HG02798 (cell line): ENCODE data around the gene FAM217B.

Experiments
- ATAC-seq: cut with Tn5 transposase; IDR thresholded peaks from one replicate; pipeline ENCODE4 v1.9.1; 2021; ENCODE audit warnings: mild to moderate bottlenecking; ENCODE audit not compliant: unreplicated experiment, poor library complexity

FAM217B gene

DNA sequence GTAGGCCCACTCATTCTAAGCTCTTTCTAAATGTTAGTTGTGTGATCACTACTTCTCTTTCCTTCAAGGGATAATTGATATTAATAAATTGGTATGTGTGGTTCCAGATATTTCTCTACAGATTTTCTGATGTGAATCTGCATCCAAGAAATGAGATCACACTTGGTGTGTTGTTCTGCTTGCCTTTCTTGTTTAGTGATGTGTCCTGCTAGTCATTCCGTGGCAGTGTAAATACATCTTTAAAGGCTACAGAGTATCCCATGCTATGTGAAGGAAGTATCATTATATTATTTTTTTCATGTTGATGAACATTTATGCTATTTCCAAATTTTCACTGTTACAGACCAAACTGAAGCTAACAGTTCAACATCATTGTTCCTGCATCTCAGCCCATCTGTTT, 31.2 kb downstream of the FAM217B start:
- ATAC-seq, result no peak

DNA sequence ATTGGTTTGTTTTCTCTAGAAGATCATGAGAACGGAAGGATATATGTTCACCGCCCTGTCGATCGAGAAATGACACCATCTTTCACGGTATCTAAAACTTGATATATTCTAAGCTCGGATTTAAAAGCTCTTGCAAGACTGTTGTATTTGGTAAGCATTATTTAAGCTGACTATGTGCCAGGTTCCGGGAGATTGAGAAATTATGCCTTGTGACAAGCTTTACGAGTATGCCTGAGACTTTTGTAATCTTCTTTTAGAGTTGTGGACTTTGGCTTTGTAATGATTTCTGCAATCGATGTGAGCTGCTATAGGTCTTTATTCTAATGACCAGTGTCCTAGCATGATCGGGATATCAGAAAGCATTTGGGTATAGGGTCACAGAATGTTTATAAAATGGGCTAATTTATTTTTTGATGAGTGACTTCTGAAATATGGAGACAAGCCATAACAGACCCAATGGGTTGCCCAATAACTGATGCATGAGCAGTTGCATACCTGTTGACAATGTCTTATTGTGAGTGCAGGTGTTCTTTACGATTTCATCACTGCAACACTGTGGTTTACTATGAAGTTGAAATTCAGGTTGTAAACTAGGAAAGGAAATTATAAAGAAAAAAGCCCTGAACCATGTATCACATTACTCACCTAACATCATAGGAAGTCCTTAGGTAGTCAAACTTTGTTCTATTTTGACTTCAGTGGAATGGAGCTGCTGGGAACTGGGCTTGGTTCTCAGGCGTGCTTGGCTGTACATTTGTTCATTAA, 32.0 kb downstream of the FAM217B start:
- ATAC-seq, result no peak

DNA sequence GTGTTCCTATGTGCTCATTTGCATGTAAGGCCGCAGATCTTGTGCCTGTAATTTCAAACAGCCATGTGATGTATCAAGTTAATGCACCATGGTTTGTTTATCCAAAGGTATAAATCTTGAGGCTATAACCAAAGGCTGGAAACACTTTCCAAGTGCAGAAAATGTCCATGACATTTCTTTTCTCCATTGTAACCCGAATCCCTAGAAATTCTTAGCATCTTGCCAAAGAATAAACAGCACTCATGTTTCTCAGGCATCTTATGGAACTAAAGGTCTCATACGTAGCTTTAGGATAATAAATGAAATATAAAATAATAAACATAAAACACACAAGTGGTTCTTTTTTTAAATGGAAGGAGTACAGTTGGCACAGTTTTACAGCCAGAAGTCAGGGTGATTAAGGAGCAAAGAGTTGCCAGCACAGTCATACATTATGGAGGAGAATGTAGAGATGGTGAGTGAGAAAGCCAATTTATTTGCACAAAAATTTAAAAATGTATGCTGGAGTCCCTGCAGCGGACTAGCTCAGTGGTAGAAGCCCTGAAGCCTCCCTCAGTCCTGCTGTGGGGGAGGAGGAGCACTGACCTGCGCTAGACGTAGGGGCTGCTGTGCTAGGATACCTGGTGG, 36.1 kb downstream of the FAM217B start:
- no peak for ATAC-seq

DNA sequence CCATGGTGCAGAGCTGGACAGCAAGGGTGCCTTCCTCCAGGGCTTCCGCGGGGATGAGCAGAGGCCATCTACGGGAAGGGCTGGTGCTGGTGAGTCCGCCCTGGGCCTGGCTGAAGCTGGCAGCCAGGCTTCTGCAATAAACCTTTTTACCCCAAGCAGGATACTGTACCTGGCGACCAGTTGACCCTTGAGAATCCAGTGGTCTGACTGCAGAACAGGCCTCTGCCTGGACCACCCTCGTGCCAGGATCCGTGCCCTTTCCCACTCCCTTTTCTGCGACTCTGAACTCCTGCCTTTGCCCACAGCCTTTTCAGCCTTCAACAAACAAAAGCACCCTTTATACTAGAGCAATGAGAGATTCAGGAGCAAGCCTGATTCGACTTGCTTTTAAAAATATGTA, 36.9 kb downstream of the FAM217B start:
- no peak for ATAC-seq

DNA sequence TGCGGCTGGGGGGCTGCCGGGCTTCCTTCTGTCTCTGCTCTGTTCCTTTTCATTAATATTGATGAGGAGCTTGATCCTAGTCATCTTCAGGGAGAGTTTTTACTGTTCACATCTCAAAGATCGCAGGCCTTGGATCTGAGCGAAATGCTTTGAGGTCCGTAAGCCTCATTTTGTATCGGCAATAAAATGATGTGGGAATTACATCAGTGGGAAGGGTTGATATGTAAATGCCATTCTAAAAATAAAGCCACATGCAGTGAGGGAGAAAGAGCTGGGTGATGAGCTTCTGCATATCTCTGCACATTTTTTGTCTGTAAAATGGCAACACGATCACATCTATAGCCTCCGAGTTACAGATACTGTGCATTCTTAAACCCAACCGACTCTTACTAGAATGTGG, 42.9 kb downstream of the FAM217B start:
- ATAC-seq, result no peak

DNA sequence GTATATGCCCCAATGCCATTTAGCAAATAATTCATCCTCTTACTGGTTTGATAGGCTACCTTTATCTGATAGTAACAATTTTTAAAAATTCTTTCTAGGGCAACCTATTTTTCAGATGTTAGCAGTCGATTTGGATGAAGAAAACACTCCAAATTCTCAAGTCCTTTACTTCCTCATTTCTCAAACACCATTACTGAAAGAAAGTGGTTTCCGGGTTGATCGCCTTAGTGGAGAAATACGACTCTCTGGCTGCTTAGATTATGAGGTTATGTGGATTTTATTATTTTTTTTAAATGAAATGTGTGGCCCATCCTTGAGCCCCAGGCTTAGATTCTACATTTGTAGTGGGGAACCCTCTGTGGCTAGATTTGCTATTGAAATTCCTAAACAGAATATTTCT, 44.4 kb downstream of the FAM217B start:
- no peak for ATAC-seq

DNA sequence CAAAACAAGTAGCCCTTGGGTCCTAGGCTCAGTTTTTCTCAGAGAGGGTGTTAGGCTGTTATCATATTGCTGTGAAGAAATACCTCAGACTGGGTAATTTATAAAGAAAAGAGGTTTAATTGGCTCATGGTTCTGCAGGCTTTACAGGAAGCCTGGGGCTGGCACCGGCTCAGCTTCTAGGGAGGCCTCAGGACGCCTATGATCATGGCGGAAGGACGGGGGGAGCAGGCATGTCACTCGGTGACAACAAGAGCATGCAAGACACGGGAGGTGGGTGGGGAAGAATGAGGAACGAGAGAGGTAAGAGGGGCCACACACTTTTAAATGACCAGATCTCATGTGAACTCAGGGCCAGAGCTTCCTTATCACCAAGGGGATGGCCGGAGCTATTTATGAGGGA, 45.0 kb downstream of the FAM217B start:
- no peak for ATAC-seq

DNA sequence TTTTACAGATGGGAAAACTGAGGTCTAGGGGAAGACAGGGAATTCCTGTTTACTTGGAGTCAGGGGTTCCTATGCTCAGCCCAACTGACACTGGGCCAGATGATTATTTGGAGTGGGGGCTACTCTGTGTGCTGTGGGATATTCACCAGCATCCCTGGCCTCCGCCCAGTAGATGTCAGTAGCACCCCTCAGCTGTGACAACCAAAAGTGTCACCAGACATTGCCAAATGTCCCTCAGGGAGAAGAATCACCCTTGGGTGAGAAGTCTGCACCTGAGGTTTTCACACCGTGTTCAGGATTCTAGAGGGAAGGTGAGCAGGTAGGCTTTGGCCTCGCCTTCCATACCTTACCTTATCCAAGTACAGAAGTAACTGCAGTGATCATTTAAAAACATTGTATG, 45.7 kb downstream of the FAM217B start:
- no peak for ATAC-seq

DNA sequence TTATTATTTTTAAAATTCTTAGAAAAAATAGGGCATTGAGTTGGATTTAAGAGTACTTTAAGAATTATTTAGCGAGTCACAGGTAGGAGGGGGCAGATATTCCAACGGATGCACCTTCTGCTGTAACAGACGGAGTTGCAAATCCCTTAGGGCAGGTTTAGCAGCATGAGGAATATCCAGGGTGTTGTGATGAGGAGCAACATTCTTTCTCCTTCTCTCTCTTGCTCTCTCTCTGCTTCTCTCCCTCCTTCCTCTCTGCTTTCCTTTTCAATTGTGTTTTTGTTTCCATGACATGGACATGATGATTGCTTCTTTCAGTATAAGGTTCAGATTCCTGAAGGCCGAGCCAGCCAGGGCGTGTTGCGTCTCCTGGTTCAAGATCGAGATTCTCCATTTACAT, 46.9 kb downstream of the FAM217B start:
- no peak for ATAC-seq

DNA sequence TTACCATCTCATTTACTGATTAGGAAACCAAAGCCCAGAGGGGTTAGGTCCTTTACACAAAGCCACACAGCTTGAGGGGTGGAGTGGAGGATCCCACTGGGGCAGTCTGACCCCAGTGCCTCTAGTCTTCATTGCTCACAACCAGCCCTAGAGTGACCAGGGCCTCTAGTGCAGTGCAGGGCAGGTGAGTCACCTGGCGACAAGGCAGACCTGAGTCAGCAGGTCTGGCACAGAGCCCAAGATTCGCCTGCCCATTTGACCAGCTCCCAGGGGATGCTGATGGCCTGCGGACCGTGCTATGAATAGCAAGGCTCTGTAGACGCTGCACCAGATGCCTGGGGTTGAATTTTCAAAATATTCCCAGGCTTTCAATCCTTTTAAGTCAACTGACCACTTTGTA, 48.0 kb downstream of the FAM217B start:
- no peak for ATAC-seq

DNA sequence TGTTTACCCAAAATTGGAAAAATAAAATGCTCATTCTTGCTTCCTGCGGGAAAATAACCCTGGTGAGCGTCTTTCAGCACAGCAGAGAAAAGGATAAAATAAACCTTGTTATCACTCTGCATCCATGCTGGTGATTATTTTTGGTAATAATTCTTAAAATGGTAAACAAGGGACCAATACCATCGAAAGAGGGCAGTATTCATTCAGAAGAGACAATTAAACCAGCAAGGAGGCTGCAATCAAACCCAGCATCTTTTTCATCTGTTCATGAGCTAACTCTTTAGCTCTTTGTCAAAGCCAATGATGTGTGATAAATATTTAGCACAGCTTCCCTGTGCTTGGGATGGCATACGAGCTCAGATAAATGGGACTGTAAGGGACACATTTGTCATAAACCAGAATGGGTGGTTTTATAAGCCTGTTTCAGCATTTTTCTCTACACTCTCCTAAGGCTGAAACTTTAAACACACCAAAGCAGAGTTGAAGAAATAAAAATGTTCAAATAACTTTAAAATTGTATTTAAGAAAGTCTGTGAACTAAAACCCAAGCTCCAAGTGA, 52.4 kb downstream of the FAM217B start:
- no peak for ATAC-seq

DNA sequence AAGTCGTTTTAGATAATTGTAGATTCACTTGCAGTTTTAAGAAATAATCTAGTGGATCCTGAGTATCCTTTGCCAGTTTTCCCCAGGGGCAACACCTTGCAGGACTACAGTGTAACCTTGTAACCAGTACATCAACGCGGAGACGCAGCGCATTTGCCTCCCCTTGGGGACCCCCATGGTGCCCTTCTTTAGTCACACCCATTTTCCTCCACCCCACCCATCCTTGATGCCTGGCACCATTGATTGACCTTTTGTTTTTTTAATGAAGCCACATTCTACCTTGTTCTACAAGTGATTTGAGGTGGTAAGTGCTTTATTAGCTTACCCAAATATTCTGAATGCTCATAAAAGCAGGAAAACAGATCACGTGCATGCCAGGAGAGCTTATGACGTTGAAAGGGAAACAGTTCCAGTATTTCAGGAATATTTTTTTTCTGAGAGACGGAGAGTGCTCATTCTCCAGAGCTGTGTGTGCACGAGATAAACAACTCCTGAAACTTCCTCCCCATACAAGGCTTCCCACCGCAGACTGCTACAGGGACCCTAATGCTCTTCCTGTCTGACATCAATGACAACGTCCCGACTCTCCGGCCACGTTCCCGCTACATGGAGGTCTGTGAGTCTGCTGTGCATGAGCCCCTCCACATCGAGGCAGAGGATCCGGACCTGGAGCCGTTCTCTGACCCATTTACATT, 53.7 kb downstream of the FAM217B start:
- ATAC-seq, result no peak

DNA sequence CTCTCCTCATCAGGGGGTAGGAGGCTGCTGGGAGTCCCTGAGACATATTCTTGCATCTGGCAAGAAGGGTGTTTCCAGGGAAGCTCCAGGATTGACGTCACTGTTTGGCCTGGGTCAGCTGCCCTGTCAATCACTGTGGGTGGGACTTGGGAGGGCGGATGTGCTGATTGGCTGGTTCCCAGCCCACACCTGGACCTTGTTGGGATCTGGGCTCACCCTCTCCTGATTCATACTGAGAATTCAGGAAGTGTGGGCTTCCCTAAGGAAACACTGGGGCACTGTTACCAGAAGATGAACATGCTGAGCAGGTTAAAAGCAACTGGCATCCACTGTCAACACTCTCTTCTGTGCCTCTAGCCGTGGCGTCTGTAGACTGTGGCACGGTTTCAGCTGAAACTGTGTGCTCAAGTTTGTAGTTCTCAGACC, 54.5 kb downstream of the FAM217B start:
- no peak for ATAC-seq

DNA sequence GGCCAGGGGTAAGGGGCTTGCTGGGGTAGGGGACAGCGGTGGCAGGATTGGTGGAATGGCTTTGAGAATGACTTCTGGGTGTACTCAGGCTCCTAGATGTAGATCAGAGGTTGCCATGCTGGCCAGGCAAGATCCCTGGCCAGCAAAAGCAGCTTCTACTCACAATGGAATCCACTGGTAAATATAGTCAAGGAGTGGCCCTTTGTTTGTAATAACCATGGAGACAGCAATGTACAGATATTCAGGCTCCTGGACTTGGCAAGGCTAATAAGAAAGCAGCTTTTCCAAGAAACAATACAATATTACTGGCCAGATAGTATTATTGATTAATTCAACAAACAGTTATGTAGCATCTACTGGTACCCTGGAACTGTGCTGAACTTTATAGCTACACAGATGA, 55.9 kb downstream of the FAM217B start:
- no peak for ATAC-seq

DNA sequence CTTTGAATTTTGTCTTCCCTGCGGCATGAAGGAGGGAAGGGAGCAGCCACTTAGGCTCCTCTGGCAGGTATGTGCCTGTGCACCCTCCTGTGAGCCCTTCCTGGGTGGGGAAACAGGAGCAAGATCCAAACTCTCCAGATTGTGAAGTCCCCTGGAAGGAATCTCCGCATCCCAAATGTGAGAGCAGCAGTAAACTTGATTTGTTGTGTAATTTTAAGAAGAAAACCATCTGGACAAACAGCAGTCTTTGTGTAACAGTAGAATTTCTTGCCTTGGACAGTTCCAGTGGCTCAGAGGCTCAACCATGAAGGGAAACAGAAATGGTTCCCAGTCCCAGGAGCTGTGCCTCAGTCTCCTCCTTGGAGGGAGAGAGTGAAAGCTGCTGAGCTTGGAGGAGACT, 57.7 kb downstream of the FAM217B start:
- no peak for ATAC-seq
